SK-MEL-5 (cell line): ENCODE measurements around the gene CDADC1. TPM values are rescaled to one million over a fixed set of nuclear protein-coding genes. Genes with fewer than 3 reads are reported as not detected.

Experiments used
- DNase-seq: peaks from one replicate; pipeline ENCODE4 v3.0.0-alpha.2; 2016; ENCODE audit warnings: low read depth, low spot score
- in situ Hi-C: cut with HindIII; loops from 2 replicates; pipeline ENCODE4 v1.10.0; 2016; ENCODE audit warnings: low sequenced_read_pairs, high pct_unique_total_duplicates, low pct_unique_long_range_greater_than_20kb
- polyA plus RNA-seq, 2 experiments: library from polyadenylated mRNA; depleted of rRNA; stranded (reverse); fragments of >200 nt; gene quantifications; 2 replicates each; pipeline ENCODE4 v1.2.3, GENCODE V29; 2015
- total RNA-seq: library from RNA; depleted of rRNA; stranded (reverse); fragments of >200 nt; shearing (Covaris generic); gene quantifications from 2 replicates; pipeline ENCODE4 v1.2.3, GENCODE V29; 2014; rRNA removed

The CDADC1 gene
- total RNA-seq, result 4.9 and 7.6 TPM in 2 replicates
- 2.5 and 5.9 TPM in 2 replicates for polyA plus RNA-seq (2015; cell fraction: cytosol; rRNA removed)
- 5.6 and 6.2 TPM in 2 replicates for polyA plus RNA-seq (2015; cell fraction: nucleus; rRNA removed)

DNA sequence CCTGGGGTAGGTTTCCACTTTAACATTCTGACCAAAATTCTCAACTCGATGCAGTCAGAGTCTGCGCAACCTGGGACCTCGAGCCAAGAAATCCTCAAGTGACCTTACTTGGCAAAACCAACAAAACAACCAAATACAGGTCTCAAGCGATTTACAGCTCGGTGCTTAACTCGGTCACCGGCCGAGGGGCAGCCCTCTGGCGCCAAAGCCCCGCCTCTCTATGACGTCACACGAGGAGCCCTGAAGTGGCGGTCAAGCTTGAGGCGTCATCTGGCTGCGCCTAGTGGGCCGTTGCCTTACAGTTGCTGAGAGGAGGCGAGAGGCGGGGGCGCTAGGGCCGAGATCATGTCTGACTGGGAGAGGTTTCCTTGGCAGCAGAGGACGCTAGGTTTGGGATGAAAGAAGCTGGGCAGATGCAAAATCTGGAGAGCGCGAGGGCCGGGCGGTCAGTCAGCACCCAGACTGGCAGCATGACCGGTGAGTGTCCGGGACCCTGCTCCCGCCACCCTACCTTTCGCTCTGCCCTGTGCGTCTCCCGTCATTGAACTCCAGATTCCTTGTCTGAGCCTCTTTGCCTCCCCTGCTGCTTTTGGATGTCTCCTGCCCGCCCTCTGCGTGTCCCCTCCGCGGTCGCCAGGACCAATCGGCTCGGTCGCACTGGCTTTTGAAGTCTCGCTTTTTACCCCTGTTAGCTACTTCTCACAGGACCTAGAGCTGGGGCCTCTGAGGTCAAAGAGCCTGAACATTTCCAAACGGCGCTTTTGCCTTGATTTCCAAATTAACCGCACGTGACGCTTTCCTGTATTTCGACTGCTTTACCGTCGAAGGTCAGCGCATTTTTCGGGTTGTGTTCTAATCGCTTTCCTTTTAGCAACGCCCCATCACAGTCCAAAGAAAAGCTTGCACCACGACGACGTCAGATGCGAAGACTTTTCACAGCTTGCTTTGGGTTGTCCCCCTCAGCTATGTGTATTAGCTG is at the start of gene CDADC1:
Gene CDADC1 (plus strand): TSS at position 283 of the 979 bp plus-strand sequence. CDS start 113 bp downstream, at position 396.
- in situ Hi-C loops, result no loop called here
- DNase-seq, result peak; percentile 97

DNA sequence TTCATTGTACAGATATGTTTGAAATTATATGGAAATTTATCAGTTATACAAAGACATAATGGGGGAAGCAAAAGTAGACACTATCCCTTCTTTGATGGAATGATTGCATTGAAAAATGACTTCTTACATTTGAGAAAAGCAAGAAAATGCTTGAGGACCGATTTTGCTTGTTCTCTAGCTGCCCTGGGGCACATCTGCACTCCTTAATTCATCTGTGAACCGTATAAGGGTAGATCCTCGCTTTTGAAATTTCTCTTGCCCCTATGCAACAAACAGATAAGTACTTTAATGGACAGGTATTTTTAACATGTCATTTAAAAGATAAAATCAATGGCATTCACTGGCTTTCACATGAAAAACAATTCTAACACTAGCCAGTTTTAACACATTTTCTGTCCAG is 41.1 kb upstream of the CDADC1 start:
- in situ Hi-C loops, result no loop called here
- DNase-seq, result no peak

DNA sequence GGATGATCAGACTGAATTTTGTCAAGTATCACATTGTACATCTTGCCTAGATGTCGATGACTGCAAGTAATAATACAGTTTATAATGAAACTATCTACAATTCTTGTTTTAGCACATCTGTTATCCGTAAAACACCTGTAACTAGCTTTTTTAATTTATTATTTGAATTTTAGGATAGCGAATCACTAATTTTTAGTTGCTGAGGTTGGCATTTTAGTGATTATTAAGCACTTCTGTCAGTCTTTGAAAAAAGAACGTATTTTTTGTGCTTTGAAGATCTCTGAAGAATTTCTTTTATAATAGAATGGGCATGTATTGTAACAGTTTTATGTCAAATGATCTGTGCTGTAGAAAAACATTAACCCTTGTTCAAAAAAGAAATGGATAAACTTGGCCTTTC is 39.1 kb upstream of the CDADC1 start:
- no peak for DNase-seq
- in situ Hi-C loops, result no loop called here

DNA sequence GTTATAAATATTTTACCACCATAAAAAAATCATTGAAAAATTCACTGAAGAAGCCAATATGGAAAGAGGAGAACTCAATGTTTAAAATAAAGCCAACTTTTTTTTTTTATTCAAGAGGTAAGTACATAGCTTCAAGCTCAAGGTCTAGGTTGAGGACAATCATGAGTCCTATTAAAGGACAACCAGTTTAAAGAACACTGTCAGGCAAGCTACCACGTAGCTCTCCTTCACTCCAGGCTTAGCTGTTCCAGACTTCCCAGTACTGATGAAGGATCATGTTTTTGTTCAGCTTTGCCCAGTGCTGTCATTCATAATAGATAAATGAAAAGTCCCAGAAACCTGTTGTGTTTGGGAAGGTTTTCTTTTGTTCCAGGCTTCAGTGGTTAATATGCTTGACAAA is 37.6 kb upstream of the CDADC1 start:
- in situ Hi-C loops, result no loop called here
- DNase-seq, result no peak

DNA sequence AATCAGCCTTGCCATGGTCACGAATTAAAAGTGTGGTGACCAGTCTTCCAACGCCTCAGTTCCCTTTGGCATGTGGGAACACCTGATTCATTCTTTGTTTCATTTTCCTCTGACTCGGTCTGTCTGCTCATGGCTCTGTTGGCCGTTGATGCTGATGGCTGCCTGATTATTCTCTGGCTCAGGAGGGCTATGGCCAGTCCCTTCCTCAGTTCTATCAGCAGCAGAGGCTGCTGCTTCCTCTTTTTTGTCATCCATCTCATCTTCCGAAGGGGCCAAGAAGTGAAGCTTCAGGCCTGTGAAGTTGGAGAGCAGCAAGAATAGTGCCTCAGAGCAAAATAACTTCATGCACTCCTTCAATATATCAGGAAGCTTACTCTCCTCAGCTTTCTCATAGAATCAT is 37.1 kb upstream of the CDADC1 start:
- in situ Hi-C loops, result no loop called here

DNA sequence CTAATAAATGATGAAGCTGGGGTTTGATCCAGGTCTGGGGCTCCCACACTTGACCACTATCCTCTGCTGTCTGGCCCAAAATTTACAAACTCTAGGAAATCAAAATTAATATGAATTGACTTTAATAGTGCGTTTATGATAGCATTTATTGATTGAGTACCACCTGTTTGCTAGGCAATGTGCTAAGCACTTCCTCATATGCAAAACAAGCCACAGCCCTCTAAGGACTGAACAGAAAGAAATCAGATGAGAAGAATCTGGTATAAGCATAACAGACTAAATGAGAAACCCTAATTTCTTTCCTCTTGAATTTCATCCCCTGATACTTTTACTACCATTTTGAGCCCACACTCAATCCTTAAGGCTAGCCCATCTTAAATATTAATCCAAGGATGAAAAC is 34.2 kb upstream of the CDADC1 start:
- DNase-seq, result no peak
- in situ Hi-C loops, result no loop called here

More for the DNA sequence above, 37.1 kb upstream of the CDADC1 start:
- no peak for DNase-seq

DNA sequence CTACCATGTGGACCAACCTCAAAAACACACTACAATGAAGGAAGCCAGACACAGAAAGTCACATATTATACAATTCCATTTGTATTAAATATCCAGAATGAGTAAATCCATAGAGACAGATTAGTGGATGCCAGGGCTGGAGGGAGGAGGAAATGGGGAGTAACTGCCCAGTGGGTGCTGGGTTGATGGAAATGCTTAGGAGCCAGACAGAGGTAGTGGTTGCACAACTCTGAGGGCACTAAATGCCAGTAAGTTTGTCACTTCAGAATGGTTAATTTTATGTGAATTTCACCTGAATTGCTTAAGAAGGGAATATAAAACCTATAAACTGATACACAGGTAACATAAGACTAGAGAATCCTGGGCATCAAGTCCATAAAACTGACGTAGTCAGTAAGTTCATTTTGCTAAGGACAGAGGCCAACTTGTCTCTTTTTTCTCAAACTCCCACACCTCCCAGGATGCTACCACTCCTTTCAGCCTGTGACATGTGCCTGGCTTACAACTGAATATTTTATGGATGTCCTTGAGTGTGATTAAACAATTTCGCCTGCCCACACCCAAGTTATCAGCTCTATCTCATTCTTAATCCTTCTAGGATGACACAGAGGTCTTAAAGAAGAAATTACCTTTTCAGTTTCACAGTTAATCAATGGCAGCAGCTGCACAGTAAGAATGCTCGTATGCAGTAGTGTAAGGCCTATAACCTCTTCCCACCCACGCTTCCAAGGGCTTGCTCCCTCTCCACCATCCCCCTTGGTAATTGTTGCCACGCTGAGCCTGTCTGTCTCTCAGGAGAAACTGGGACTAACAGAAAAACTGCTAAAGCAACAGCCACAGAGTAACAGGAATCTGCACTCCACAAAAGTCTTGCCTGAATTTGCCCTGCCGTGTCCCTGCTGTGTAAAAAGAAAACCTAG is 33.5 kb upstream of the CDADC1 start:
- in situ Hi-C loops, result no loop called here
- DNase-seq, result no peak

DNA sequence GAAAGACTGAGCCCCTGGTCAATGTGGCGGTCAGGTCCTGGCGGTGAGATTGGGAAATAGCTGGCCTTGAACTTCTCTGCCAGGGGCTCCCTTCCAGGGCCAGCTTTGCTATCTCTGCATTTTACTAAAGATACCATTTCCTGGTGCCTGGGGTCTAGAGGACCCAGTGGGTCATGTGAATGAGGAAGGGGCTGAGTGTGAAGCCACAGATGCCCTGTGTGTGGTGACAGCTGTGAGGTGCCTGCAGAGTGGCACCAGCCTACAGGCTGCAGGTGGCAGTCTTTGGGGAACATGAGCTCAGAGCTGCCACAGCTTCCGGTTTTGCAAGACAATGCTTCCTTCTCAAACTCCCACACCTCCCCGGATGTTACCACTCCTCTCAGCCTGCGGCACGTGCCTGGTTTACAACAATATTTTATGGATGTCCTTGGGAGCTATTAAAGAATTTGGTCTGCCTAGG is 32.8 kb upstream of the CDADC1 start:
- in situ Hi-C loops, result no loop called here
- peak; percentile 46 for DNase-seq

DNA sequence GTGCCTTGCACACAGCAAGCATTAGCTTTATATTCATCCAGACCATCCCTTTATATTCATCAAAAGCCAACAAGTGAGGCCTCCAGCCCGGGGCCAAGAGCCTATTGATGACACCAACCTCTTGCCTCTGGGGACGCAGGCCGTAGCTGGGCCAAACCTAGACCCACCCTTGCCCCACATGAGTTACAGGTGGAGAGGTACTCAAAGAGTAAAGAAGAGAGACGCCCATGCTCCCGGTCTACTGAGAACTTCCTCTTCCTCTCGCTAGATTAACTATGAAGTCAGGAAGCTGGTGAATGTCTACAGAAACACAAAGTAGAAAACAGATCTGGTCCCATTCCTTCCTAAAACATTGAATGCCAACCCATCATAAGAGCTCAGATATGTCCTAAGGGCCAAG is 31.4 kb upstream of the CDADC1 start:
- in situ Hi-C loops, result no loop called here

DNA sequence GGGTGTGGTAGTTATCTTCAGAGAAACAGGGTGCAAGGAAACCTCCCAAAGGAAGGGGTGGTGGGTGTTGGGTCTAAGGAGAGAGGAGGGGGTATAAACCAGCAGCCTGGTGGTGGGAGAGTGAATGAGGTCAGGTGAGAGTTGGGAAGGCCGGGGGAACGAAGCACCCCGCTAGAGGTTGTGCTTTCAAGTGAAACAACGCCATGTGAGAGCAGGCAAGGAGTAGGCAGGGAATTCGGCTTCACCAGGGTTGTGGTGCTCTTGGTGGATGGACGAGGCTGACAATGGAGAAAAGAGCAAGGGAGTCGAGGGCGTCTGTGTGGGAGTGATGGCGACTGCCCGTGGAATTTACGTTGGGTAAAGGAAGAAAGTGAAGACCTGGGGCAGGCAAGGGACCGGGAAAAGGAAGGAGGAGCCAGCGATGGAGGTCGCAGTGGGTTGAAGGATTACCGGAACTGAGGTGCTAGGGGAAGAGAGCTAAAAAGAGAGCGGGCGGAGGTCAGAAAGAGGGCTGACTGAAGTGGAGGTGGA is 29.7 kb upstream of the CDADC1 start:
- DNase-seq, result no peak
- in situ Hi-C loops, result no loop called here

More for the DNA sequence above, 31.4 kb upstream of the CDADC1 start:
- DNase-seq, result no peak

DNA sequence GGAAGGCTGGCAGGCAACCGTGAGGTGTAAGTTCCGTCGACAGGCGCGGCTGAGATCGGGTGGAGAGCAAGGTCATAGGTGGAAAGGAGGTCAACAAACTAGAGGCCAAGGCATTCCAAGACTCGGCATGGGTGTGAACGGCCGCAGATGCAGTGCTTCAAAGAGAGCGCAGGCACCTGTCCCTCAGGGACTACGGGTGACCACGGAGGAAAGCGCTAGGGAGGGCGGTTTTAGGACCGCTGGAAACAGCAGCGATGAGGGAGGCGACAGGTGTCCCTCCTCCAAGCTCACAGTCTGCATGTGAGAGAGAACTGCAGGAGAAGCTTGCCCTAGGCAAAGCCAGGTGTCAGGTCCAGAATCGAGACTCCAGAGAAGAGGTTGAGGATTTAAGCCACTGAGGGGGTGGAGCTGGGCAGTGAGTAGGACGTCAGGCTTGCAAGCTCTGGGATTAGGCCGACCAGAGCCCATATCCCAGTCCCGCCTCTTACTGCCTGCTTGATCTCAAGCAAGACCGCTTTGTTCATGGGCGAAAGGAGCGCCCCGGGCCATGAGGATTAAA is 29.2 kb upstream of the CDADC1 start:
- in situ Hi-C loops, result no loop called here
- no peak for DNase-seq

DNA sequence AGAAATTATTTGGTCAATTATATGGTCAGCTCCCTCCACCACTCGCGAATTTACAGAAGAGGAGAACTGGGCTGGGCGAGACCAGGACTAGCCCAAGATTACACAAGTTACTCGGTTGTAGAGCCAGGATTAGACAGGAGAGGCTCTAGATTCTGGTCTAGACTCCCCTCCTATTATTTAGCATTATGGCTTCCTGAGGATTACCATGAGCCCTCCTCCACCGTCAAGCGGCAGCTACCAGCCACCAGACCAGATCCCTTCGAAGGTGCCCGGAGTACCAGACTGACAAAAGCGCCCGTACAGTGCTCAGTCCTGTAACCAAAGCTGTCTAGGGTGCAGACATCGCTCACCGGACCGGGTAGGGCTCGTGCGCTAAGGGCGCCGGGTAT is 28.1 kb upstream of the CDADC1 start:
- in situ Hi-C loops, result no loop called here
- DNase-seq, result no peak

DNA sequence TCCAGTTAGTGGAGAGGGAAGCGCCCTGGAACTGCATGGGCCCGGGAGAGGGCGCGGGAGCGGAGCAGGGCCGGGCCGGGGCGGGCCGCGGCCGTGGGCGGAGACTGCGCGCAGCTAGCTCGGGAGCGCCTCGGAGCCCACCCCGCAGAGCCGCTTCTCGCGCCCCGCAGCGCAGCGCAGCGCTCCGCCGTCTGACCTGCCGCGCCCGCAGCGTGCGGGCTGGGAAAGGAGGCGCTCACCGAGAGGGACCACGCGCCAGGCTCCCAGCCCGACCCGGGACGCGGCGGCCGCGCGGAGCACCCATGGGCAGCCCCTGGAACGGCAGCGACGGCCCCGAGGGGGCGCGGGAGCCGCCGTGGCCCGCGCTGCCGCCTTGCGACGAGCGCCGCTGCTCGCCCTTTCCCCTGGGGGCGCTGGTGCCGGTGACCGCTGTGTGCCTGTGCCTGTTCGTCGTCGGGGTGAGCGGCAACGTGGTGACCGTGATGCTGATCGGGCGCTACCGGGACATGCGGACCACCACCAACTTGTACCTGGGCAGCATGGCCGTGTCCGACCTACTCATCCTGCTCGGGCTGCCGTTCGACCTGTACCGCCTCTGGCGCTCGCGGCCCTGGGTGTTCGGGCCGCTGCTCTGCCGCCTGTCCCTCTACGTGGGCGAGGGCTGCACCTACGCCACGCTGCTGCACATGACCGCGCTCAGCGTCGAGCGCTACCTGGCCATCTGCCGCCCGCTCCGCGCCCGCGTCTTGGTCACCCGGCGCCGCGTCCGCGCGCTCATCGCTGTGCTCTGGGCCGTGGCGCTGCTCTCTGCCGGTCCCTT is 27.5 kb upstream of the CDADC1 start, which contains the start of gene MLNR:
Gene MLNR (plus strand): TSS at position 303 of the 820 bp plus-strand sequence. CDS start 0 bp downstream, at position 303.
- in situ Hi-C loops, result no loop called here
- DNase-seq, result peak; percentile 32

DNA sequence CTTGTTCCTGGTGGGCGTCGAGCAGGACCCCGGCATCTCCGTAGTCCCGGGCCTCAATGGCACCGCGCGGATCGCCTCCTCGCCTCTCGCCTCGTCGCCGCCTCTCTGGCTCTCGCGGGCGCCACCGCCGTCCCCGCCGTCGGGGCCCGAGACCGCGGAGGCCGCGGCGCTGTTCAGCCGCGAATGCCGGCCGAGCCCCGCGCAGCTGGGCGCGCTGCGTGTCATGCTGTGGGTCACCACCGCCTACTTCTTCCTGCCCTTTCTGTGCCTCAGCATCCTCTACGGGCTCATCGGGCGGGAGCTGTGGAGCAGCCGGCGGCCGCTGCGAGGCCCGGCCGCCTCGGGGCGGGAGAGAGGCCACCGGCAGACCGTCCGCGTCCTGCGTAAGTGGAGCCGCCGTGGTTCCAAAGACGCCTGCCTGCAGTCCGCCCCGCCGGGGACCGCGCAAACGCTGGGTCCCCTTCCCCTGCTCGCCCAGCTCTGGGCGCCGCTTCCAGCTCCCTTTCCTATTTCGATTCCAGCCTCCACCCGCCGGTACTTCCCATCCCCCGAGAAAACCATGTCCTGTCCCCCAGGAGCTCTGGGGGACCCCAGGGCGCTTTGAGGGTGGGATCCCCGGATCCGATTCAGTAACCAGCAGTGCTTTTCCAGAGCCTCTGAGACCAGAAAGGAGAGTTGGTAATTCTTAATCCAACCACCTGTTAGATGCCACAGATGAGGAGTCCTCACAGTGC is 26.7 kb upstream of the CDADC1 start:
- DNase-seq, result no peak
- in situ Hi-C loops, result no loop called here

DNA sequence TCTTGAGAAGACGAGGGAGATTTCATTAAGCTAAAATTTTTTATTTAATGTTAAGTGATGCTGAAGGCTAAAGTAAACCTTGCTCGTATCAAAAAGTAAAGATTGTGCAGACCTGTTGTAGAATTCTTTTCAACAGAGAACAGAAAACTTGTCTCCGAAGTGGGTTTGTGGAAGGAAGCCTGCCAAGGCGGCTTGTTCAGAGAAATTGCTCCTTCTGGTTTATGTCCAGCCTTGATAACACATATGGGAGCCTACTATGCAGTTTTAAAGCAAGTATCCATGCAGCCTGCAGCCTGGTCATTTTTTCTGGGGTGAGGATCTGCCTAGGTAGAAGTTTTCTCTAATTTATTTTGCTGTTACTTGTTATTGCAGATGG is 26.1 kb upstream of the CDADC1 start:
- DNase-seq, result no peak
- in situ Hi-C loops, result no loop called here
